ENCODE results near the gene TSPAN13.

The TSPAN13 gene

DNA sequence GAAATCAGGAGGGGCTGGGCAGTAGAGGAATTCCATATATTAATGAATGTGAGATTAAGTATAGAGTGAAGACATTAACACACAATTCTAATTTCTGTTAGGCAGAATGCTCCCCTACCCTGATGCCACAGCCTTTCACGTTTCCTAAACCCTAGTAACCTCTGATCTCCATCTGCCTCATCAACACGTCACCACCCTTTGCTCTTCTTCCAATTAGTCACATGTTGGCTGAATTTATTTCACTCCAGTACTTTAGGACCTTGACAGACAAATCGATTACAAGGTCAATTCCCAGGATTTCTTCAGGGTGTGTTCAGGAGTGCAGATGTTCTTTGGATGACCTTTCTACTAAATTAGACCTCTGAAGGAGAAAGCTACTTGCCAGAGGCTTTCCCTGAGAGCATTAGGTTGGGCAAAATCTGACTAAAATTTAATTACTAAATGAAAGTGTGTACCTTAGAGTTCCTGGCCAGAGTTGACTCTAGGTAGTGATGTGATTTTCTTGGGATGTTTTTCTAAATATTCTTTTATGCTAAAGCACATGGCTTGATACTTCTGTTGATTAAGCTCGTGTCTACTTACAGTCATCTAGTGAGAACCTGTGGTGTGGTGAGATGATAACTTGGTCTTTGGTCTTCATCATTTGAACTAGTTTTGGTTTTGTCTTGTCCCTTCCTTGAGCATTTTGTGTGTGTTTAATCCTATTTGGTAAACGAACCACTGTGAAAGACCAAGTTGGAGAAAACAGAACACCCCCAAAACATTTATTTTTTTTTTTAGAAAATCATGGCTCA, 38.5 kb downstream of the TSPAN13 start:
- DNase-seq (ENCODE audit: low read depth in 1 of 2, low spot score in 1 of 2): no peak
- TF ChIP-seq JUND (IDR thresholded peaks at IDR 0.05; ENCODE audit: low read depth): no peak
- in situ Hi-C loops (cut with HindIII; ENCODE audit: low pct_unique_long_range_greater_than_20kb, low sequenced_read_pairs): no loop called here

DNA sequence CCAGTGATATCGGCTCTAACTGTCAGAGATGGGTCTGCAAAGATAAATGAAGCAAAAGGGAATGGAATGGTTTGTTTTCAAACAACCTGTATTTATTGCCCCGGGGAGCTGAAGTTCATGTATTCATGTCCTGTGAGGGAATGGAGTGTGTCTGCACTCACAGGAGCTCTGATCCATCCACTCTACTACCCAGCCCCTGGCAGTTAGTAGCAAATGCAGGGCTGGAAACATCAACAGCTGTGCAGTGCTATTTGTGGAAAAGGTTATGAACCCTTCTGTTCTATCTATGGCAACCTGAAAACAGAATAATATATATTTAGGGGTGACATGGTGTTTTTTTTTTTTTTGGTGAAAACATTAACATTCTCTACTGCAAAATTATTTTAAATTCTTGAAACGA, 41.4 kb downstream of the TSPAN13 start:
- DNase-seq (ENCODE audit: low read depth in 1 of 2, low spot score in 1 of 2): no peak
- in situ Hi-C loops (cut with HindIII; ENCODE audit: low pct_unique_long_range_greater_than_20kb, low sequenced_read_pairs): no loop called here
- TF ChIP-seq JUND (IDR thresholded peaks at IDR 0.05; ENCODE audit: low read depth): no peak

DNA sequence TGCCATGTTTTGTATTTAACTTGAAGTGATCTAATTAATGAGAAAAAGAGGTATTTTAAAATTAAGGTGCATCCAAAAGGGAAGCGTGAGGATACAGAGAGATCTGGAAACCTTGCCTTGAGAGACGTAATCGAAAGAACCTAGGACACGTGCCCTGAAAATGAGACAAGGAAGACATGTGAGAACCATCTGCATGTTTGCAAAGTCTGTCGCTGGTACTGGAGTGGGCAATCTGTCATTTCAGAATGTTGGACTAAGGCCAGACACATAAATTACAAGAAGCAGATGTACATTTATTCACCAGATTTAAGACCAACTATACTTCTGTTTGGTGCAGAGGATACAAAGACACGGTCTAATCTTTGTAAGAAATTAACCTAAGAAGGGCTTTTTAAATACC, 42.1 kb downstream of the TSPAN13 start:
- in situ Hi-C loops (cut with HindIII; ENCODE audit: low pct_unique_long_range_greater_than_20kb, low sequenced_read_pairs): no loop called here
- TF ChIP-seq JUND (IDR thresholded peaks at IDR 0.05; ENCODE audit: low read depth): no peak
- no peak for DNase-seq (ENCODE audit: low read depth in 1 of 2, low spot score in 1 of 2)

DNA sequence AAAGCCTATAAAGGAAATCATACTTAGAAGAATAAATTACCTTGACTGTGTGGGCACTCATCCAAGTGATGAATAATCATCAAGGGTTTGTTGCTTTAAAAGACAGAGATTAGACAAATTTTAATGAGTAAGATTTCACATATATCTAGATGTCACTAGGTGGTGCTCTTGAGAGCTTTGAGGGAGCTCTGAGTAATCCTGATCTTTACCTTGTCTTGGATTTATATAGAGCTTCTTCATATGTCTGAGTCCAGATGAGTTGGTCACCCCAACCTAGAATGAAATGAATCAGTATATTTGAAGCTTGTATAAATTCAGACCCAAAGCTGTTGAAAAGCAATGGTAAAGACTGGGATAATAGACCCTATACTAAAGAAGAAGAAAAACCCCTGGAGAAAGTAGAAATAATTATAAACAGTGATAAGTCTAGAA, 47.6 kb downstream of the TSPAN13 start:
- in situ Hi-C loops (cut with HindIII; ENCODE audit: low pct_unique_long_range_greater_than_20kb, low sequenced_read_pairs): no loop called here
- peak; percentile 67 to 86 for DNase-seq (ENCODE audit: low read depth in 1 of 2, low spot score in 1 of 2)
- TF ChIP-seq JUND (IDR thresholded peaks at IDR 0.05; ENCODE audit: low read depth): no peak

DNA sequence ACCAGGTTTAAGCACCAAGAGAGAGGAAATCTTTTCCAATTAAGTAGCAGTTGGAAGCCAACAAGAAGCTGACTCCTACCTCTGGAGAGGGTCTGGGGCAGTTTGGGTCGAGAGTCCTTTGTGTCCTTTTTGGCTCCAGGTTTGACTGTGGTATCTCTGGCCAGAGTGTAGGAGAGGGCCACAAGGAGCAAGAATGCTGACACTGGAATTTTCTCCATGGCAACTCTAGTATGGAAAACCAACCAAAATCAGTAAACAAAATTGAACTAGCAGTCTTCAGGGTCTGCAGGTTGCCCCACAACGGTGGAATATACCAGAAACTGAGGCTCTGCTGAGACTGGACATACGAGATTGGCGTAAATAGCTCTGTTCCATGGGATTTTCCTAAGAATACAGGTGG, 48.0 kb downstream of the TSPAN13 start:
- no peak for TF ChIP-seq JUND (IDR thresholded peaks at IDR 0.05; ENCODE audit: low read depth)
- in situ Hi-C loops (cut with HindIII; ENCODE audit: low pct_unique_long_range_greater_than_20kb, low sequenced_read_pairs): no loop called here
- no peak for DNase-seq (ENCODE audit: low read depth in 1 of 2, low spot score in 1 of 2)

DNA sequence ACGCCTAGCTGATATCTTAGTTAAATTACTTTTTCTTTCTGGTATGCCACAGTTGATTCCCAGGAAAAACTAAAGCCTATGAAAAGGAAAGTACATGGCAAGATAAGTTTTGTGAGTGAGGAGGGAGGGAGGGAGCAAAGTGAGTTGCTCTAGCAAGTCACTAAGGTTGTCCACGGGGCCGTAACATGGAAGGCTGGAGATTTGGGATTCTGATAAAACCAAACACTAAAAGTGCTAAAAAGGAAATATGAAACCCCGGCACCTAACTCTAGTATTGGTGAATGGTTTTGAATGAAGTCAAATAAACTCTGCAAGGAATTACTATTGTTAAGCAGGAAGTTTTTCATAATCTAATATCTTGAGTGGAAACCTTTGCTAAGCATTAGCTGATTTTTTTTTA, 49.6 kb downstream of the TSPAN13 start:
- in situ Hi-C loops (cut with HindIII; ENCODE audit: low pct_unique_long_range_greater_than_20kb, low sequenced_read_pairs): no loop called here
- no peak for TF ChIP-seq JUND (IDR thresholded peaks at IDR 0.05; ENCODE audit: low read depth)
- no peak for DNase-seq (ENCODE audit: low read depth in 1 of 2, low spot score in 1 of 2)

DNA sequence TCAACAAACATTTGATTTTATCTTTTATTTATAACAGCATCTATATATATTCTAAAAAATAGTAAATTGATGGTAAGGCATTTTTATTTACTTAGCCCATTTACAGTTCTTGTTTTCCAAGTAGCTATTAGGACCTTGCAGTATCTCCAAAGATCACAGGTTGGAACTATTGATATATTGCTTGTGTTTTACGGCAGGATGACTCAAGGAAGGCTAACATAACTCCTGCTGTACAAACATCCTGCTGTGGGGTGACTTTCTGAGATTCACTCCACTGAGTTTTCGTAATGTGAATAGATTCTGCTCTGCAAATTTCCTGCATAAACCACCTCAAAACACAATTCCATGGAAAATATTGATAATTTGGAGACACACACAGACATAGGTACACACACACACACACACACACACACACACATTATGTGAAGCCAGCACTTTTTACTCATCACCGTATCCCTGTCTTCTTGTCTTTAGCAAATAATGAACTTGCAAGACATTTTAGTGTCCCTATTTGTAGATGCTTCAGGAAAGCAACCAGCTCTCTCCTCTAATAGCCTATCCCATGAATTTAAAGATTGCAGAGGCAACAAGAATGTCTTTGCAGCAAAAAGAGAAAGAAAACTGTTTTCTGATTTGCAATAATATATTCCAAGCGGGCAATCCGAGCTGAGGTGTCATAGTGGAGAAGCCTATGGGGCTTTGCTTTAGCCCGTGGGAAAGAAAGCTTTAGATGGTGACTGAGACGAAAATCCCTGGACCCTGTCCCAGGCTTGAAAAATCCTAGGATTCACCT, 50.5 kb downstream of the TSPAN13 start:
- peak in 1 of 2 experiments; percentile 85 for DNase-seq (ENCODE audit: low read depth in 1 of 2, low spot score in 1 of 2)
- in situ Hi-C loops (cut with HindIII; ENCODE audit: low pct_unique_long_range_greater_than_20kb, low sequenced_read_pairs): no loop called here
- peak; percentile 91 for TF ChIP-seq JUND (IDR thresholded peaks at IDR 0.05; ENCODE audit: low read depth)

DNA sequence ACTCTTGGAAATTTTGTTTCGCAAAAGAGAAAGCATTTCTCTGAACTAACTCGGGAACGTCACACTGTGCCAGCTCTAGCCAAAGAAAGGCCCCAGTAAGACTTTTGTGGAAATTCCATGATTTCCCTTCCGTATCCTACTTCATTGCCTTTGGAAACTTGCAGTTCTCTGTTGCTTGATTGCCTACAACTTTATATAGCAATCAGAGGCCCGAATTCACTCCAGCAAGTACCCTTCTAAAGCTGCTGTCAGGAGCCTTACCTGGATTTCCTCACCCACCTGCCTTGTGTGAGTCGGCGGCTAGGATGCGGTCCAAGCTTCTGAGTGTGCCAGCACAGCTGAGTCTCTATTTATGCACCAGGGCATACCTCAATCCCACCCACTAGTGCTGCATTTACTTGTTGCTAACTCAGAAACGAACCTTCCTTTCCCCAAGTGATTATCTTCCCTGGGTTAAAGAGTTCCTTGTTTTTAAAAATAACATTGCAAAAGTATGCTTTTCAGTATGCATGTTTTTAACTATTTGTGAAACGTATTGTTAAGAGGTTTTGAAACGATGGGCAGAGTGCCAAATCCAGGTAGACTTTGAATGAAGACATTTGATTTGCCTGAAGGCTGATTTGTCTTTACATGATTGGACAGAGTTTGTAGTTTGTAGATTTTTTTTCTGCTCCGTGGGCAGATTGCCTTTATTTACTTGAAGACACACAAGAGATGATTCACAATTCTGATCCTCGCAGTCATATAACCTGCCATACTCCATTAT, 51.3 kb downstream of the TSPAN13 start, which contains the start of gene AGR2:
AGR2 (minus strand) TSS at position 326 of the 766 bp plus-strand sequence. CDS start 3,203 bp downstream, outside the sequence.
- peak in 1 of 2 experiments; percentile 92 for DNase-seq (ENCODE audit: low read depth in 1 of 2, low spot score in 1 of 2)
- in situ Hi-C loops (cut with HindIII; ENCODE audit: low pct_unique_long_range_greater_than_20kb, low sequenced_read_pairs): no loop called here
- peak; percentile 41; the same call in 1 of the 2 replicates for TF ChIP-seq JUND (IDR thresholded peaks at IDR 0.05; ENCODE audit: low read depth)

DNA sequence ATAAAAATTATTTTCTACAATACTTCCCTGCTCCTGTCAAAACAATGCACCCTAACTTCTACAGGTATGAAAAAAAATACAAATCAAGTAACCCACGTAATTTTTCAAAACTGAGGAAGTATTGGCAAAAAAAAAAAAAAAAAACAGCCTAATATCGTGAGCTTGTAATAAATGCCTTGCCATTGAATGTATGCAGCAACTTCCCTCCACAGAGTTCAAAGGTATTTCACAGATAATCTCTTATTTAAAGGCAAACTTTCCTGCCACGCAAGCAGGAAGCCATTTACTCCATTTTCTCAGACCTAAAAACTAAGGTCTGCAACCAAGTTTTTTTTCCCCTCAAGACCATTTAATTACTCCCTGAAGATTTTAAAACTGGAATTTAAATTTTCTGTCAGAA, 51.9 kb downstream of the TSPAN13 start:
- in situ Hi-C loops (cut with HindIII; ENCODE audit: low pct_unique_long_range_greater_than_20kb, low sequenced_read_pairs): no loop called here
- TF ChIP-seq JUND (IDR thresholded peaks at IDR 0.05; ENCODE audit: low read depth): no peak
- DNase-seq (ENCODE audit: low read depth in 1 of 2, low spot score in 1 of 2): no peak

DNA sequence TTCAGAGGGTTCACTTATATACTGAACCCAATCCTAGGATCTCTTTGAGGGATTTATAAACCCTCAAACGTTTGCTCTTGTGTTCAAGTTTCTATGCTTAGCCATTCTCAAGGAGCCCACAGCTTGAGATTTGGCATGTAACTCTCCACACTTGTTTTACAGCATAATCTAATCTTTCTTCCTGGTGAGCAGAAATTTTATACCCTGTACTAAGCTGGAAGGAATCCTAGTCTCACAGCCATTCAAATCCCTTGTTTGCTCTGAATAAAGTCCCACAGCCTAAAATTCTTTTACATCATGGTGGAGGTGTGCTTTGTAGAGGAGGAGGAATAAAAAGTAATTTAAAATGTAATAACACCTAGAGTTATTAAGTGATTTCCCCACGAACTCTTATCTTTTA, 56.6 kb downstream of the TSPAN13 start:
- in situ Hi-C loops (cut with HindIII; ENCODE audit: low pct_unique_long_range_greater_than_20kb, low sequenced_read_pairs): no loop called here
- no peak for DNase-seq (ENCODE audit: low read depth in 1 of 2, low spot score in 1 of 2)
- TF ChIP-seq JUND (IDR thresholded peaks at IDR 0.05; ENCODE audit: low read depth): no peak

DNA sequence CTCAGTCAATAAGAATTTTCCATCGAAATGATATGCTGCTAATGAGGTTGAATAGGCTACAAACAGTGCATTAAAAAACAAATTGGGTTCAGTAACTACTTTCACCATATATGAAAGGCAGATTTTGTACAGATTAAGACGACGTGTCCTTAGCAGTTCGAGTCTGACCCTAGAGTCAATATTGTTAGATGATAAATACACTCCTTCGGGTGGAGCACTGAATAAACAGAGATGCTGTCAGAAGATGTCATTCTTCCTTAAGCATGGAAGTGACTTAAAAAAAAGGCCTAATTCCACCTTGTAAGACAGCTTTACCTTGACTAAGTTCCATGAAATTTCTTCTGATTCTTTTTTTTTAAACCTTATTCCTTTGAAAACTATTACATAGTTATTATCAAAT, 57.0 kb downstream of the TSPAN13 start:
- in situ Hi-C loops (cut with HindIII; ENCODE audit: low pct_unique_long_range_greater_than_20kb, low sequenced_read_pairs): no loop called here
- DNase-seq (ENCODE audit: low read depth in 1 of 2, low spot score in 1 of 2): no peak
- no peak; the same call in 1 of the 2 replicates for TF ChIP-seq JUND (IDR thresholded peaks at IDR 0.05; ENCODE audit: low read depth)

DNA sequence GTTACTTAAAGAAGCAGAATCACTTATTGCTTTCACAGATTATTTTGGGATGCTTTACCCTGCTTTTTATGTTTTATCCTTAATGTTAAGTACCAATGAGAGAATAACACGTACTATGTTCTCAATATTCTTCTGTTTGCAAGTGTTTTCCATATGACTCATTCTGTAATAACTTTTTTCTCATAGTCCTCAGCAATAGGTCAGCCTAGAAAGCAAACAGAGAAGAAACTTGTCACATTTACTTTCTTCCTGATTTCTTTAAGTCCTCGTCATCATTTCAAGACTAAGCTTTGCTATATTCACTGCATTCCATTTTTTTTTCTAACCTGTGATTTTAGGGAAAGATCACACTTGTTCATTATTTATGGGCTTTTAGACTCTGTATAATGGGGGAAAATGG, 58.0 kb downstream of the TSPAN13 start:
- TF ChIP-seq JUND (IDR thresholded peaks at IDR 0.05; ENCODE audit: low read depth): no peak
- in situ Hi-C loops (cut with HindIII; ENCODE audit: low pct_unique_long_range_greater_than_20kb, low sequenced_read_pairs): no loop called here
- peak in 1 of 2 experiments; percentile 34 for DNase-seq (ENCODE audit: low read depth in 1 of 2, low spot score in 1 of 2)

Measured in T47D (cell line).